ENCODE results near the gene FMOD.
A peak's percentile ranks its signal among the peaks of the same experiment; 100 is the strongest.

The FMOD gene

DNA sequence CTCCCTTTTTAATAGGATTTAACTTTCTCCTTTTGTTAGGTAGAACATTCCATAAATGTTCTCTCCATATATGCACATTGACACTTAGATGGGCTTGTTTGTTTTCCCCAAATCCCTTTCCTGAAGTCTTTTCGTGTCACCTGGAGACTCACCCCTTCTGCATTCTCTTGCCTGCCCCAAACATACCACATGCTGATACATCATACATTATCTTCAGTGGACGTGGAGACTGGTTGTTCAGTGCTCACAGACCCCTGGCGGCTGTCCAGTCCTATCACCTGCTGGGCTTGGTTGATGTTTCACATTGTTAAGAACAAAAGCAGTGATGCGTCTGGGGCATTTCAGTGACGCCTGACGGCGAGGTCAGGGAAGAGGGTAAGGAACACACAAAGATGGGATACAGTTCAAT lies 22.2 kb downstream of the FMOD start:
- Mint-ChIP-seq H3K27ac (no peak overlapping the region), H3K36me3 (ENCODE audit: low read depth) (no peaks in the 10 kb centered on the region), H3K9me3 (no peaks in the 10 kb centered on the region), H3K4me3 (peak overlapping the region; percentile 36), H3K27me3 (ENCODE audit: low read depth, poor library complexity) (peaks cover 5% of the 10 kb centered on the region), H3K4me1 (peaks cover 52% of the 10 kb centered on the region)
- TF ChIP-seq, protein P1, sequence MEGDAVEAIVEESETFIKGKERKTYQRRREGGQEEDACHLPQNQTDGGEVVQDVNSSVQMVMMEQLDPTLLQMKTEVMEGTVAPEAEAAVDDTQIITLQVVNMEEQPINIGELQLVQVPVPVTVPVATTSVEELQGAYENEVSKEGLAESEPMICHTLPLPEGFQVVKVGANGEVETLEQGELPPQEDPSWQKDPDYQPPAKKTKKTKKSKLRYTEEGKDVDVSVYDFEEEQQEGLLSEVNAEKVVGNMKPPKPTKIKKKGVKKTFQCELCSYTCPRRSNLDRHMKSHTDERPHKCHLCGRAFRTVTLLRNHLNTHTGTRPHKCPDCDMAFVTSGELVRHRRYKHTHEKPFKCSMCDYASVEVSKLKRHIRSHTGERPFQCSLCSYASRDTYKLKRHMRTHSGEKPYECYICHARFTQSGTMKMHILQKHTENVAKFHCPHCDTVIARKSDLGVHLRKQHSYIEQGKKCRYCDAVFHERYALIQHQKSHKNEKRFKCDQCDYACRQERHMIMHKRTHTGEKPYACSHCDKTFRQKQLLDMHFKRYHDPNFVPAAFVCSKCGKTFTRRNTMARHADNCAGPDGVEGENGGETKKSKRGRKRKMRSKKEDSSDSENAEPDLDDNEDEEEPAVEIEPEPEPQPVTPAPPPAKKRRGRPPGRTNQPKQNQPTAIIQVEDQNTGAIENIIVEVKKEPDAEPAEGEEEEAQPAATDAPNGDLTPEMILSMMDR (IDR thresholded peaks at IDR 0.05): peak; percentile 16
- no peak for DNase-seq

DNA sequence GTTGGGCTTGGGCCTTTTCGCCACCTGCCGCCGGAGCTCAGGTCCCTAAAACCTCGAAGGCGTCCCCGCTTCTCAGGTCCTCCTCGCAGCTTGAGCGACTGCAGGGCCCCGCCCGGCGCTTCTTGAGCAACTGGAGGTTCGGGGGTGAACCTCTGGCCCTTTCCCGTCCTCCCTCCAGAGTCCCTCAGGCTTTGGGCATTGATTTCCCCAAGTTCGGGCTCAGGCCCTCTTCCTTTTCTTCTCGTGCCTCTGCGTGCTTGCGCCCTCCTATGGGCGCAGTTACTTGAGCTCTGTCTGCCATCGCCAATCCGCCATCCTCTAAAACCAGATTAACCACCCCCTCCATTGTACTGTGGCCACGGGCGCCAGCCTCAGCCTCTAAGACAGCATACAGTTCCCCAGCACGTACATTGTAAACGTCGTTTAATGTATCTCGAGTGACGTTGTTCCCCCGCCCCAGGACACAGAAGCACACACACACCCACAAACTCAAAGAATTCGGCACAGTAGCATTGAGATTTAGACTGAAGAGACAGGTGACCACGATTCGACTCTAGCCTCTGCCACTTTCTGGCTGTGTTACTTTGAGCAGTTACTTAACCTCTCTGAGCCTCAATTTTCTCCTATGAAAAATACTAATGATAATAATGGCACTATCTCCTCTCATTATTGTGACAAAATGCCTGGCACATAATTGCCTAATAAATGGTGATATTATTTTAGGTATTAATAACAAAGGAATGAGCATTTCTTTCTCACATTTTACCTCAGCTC lies 23.1 kb downstream of the FMOD start:
- H3K9me3 Mint-ChIP-seq: no peaks in the 10 kb centered on the region
- peak overlapping the region; percentile 72 for H3K4me3 Mint-ChIP-seq
- peak overlapping the region; percentile 42 for H3K27ac Mint-ChIP-seq
- no peak for DNase-seq
- peaks cover 61% of the 10 kb centered on the region for H3K4me1 Mint-ChIP-seq
- no peaks in the 10 kb centered on the region for H3K36me3 Mint-ChIP-seq (ENCODE audit: low read depth)
- TF ChIP-seq, protein P1 (IDR thresholded peaks at IDR 0.05): peak; percentile 8
- peaks cover 8% of the 10 kb centered on the region for H3K27me3 Mint-ChIP-seq (ENCODE audit: low read depth, poor library complexity)

DNA sequence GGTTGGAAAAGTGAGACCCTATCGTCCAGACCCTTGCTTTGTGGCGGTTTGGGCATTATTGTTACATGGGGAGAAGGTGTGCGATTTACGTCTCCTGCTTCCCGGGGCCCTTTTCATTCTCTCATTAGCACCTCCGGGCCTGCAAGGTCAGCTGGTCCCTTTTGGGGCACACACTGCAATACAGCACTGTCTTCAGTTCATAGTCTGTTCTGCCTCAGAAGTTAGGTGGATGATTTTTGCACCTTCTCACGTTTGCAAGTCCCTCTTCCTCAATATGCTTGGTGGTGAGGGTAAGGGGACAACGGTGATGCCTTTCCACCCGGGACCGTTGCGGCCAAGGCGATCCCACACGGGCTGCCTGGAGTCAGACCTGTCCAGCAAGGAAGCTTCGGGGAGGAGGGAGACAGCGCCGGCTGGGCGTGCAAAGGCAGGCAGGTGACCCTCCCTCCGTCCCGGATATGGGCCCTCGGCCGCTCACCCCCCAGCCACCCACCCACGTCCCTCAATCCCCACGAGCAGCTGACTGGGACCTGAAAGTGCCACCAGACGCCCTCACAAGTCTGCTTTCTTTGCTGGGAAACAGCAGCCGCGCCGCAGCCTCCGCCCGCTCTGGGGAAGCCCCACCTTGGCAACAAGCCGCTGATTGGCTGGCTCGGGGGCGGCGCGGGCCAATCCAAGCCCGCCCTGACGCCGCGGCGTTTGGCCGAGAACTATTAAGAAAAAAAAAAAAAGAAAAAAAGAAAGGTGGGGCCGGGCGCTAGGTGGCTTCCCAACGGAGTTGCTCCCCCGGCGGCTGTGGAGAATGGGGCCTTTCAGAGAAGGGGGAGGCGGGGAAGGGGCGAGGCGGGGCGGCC lies 23.9 kb downstream of the FMOD start:
- peaks cover 69% of the 10 kb centered on the region for H3K4me1 Mint-ChIP-seq
- no peaks in the 10 kb centered on the region for H3K36me3 Mint-ChIP-seq (ENCODE audit: low read depth)
- DNase-seq: peak; percentile 95
- H3K27me3 Mint-ChIP-seq (ENCODE audit: low read depth, poor library complexity): peaks cover 8% of the 10 kb centered on the region
- H3K4me3 Mint-ChIP-seq: peak overlapping the region; percentile 72
- H3K9me3 Mint-ChIP-seq: no peaks in the 10 kb centered on the region
- TF ChIP-seq, protein P1 (IDR thresholded peaks at IDR 0.05): no peak
- H3K27ac Mint-ChIP-seq: no peak overlapping the region

DNA sequence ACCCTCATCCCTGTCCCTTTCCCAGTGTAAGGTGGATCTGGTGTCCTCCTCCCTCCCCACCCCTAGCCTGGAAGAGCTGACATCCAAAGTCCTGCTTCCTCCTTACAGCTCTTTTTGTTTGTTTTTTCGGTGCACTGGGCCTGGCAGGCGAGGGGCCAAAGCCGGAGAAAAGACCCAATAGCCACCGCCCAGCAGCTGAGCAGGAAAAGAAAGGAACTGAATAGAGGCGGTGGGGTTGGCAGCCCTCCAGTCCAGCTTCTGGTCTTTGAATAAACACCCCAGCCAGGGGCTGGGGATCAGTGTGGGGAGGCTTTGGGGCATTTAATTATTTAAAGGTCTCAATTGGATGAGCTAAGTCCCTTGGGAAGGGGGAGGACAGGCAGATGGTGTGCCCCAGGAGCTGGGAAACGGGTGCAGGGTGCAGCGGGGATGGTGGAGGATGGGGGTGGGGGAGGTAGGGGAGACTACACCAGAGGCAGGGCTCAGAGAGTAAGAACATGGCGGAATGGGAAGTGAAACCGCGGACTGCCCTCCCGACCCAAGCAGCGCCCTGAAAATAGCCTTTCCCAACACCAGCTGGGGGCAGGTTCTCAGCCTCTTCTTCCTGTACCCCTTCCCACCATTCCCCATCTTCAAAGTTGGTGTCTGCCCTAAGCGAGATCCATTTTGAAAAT lies 25.4 kb downstream of the FMOD start:
- Mint-ChIP-seq H3K27me3 (ENCODE audit: low read depth, poor library complexity) (peaks cover 8% of the 10 kb centered on the region), H3K9me3 (no peaks in the 10 kb centered on the region), H3K4me3 (no peak overlapping the region), H3K36me3 (ENCODE audit: low read depth) (no peaks in the 10 kb centered on the region), H3K4me1 (peaks cover 84% of the 10 kb centered on the region), H3K27ac (peak overlapping the region; percentile 95)
- DNase-seq: no peak
- TF ChIP-seq, protein P1 (IDR thresholded peaks at IDR 0.05): no peak

DNA sequence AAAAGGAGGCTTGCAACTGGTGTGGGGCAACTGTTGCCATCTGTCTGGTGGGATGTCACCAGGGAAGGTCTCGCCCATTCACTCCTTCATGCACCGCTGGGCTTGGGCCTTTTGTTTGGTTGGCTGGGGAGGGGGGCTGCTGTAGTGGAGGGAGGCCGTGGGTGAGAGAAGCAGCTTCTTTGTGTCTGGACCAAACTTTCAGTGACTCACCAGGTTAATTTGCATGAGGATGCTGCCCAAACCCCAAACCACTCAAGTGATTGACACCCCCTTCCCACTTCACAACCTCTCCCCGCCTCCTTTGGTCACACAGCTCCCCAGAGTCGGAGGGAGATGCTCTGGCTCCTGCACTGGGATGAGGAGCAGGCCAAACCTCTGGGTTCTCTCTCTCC lies 25.9 kb downstream of the FMOD start:
- H3K27ac Mint-ChIP-seq: peak overlapping the region; percentile 95

More for the DNA sequence above, 25.9 kb downstream of the FMOD start:
- H3K4me1 Mint-ChIP-seq: peaks cover 89% of the 10 kb centered on the region
- DNase-seq: peak; percentile 46
- TF ChIP-seq, protein P1 (IDR thresholded peaks at IDR 0.05): no peak
- H3K27me3 Mint-ChIP-seq (ENCODE audit: low read depth, poor library complexity): peaks cover 8% of the 10 kb centered on the region
- H3K9me3 Mint-ChIP-seq: no peaks in the 10 kb centered on the region
- H3K36me3 Mint-ChIP-seq (ENCODE audit: low read depth): no peaks in the 10 kb centered on the region
- H3K4me3 Mint-ChIP-seq: no peak overlapping the region
